WTC11 (cell line): ENCODE data around the gene MSI2. TPM values are rescaled to one million over a fixed set of nuclear protein-coding genes. Genes with fewer than 3 reads are reported as not detected.

Source experiments
- ATAC-seq: fragments of 200-7000 bp; cut with Tn5 transposase; 2 replicates; pipeline ENCODE4 v1.10.0; 2021; ENCODE audit warnings: mild to moderate bottlenecking, moderate library complexity
- CTCF ChIA-PET: fragments of 300-600 bp; sonication (Branson Sonifier 250); formaldehyde crosslinking; loops from one replicate; lab custom pipeline; 2021; ENCODE audit warnings: antibody characterized with exemption; lab: Charles Lee
- POLR2A ChIA-PET: fragments of 350-600 bp; sonication (Branson Sonifier 250); formaldehyde crosslinking; loops from one replicate; lab custom pipeline; 2021; ENCODE audit warnings: antibody characterized with exemption; lab: Charles Lee
- DNase-seq: peaks from one replicate; pipeline ENCODE4 v3.0.0; 2021; ENCODE audit warnings: low spot score
- H3K27ac Mint-ChIP-seq: 2 replicates; pipeline ENCODE4 v1.8.0; 2021; ENCODE audit warnings: mixed read lengths
- H3K27me3 Mint-ChIP-seq: 2 replicates; pipeline ENCODE4 v1.8.0; 2021; ENCODE audit warnings: low read depth, mild to moderate bottlenecking, moderate library complexity, mixed read lengths
- H3K36me3 Mint-ChIP-seq: 2 replicates; pipeline ENCODE4 v1.8.0; 2021; ENCODE audit warnings: mixed read lengths
- H3K4me1 Mint-ChIP-seq: 2 replicates; pipeline ENCODE4 v1.8.0; 2022; ENCODE audit warnings: mixed read lengths
- H3K4me3 Mint-ChIP-seq: 2 replicates; pipeline ENCODE4 v1.8.0; 2021; ENCODE audit warnings: mild to moderate bottlenecking, moderate library complexity, mixed read lengths
- H3K9me3 Mint-ChIP-seq: 2 replicates; pipeline ENCODE4 v1.8.0; 2021; ENCODE audit warnings: mixed read lengths
- ESRRA ChIP-seq: sonication (generic); formaldehyde crosslinking; IDR thresholded peaks from 2 replicates; pipeline ENCODE4 v1.8.1; 2022; ENCODE audit warnings: mild to moderate bottlenecking, missing genetic modification reagents, borderline replicate concordance
- FOXJ3 ChIP-seq: sonication (generic); formaldehyde crosslinking; IDR thresholded peaks from 2 replicates; pipeline ENCODE4 v1.9.0; 2021; ENCODE audit warnings: missing genetic modification reagents, mild to moderate bottlenecking, borderline replicate concordance
- GRHL2 ChIP-seq: fragments of 250-450 bp; sonication (Bioruptor Pico); IDR thresholded peaks from 2 replicates; pipeline ENCODE4 v1.8.0; 2022; ENCODE audit warnings: mild to moderate bottlenecking, moderate library complexity; ENCODE audit not compliant: insufficient replicate concordance, severe bottlenecking
- GTF2I ChIP-seq: fragments of 250-450 bp; sonication (Bioruptor Pico); conservative IDR thresholded peaks from 2 replicates; pipeline ENCODE4 v1.4.0; 2021; ENCODE audit warnings: mild to moderate bottlenecking
- RORB ChIP-seq: fragments of 250-450 bp; sonication (Bioruptor Pico); IDR thresholded peaks from 2 replicates; pipeline ENCODE4 v1.9.0; 2021; ENCODE audit warnings: mild to moderate bottlenecking
- TCF7 ChIP-seq: sonication (generic); formaldehyde crosslinking; IDR thresholded peaks from 2 replicates; pipeline ENCODE4 v1.8.0; 2022; ENCODE audit warnings: mild to moderate bottlenecking, low read depth, missing genetic modification reagents, moderate library complexity
- TEAD4 ChIP-seq: sonication (generic); formaldehyde crosslinking; IDR thresholded peaks from 2 replicates; pipeline ENCODE4 v1.8.0; 2022; ENCODE audit warnings: mild to moderate bottlenecking, missing genetic modification reagents
- ZNF121 ChIP-seq: sonication (generic); formaldehyde crosslinking; IDR thresholded peaks from 2 replicates; pipeline ENCODE4 v1.8.0; 2023; ENCODE audit warnings: missing genetic modification reagents
- ZNF232 ChIP-seq: sonication (generic); formaldehyde crosslinking; IDR thresholded peaks from 2 replicates; pipeline ENCODE4 v1.8.0; 2022; ENCODE audit warnings: mild to moderate bottlenecking, missing genetic modification reagents
- ZNF263 ChIP-seq: sonication (generic); formaldehyde crosslinking; IDR thresholded peaks from 2 replicates; pipeline ENCODE4 v1.8.1; 2022; ENCODE audit warnings: low read depth, mild to moderate bottlenecking, moderate library complexity, missing genetic modification reagents
- ZNF317 ChIP-seq: sonication (generic); formaldehyde crosslinking; IDR thresholded peaks from 2 replicates; pipeline ENCODE4 v1.8.1; 2023; ENCODE audit warnings: low read depth, mild to moderate bottlenecking, moderate library complexity, missing genetic modification reagents, borderline replicate concordance
- ZNF416 ChIP-seq: fragments of 250-450 bp; sonication (Bioruptor Pico); IDR thresholded peaks from 2 replicates; pipeline ENCODE4 v1.9.0; 2021; ENCODE audit warnings: mild to moderate bottlenecking, inconsistent platforms
- total RNA-seq: library from RNA; stranded (reverse); gene quantifications from 3 replicates; pipeline ENCODE4 v1.2.3, GENCODE V29; 2021
- TF ChIP-seq, protein P1 (sequence below): sonication (generic); formaldehyde crosslinking; IDR thresholded peaks from 2 replicates; pipeline ENCODE4 v1.8.1; 2023; ENCODE audit warnings: mild to moderate bottlenecking, moderate library complexity, missing genetic modification reagents
- TF ChIP-seq, protein P2 (sequence below): sonication (generic); formaldehyde crosslinking; IDR thresholded peaks from 2 replicates; pipeline ENCODE4 v1.8.1; 2022; ENCODE audit warnings: mild to moderate bottlenecking, moderate library complexity, missing genetic modification reagents
- TF ChIP-seq, protein P3 (sequence below): sonication (generic); formaldehyde crosslinking; IDR thresholded peaks from 2 replicates; pipeline ENCODE4 v1.8.0; 2023; ENCODE audit warnings: missing genetic modification reagents, mild to moderate bottlenecking, borderline replicate concordance
- TF ChIP-seq, protein P4 (sequence below): fragments of 250-450 bp; sonication (Bioruptor Pico); IDR thresholded peaks from 2 replicates; pipeline ENCODE4 v1.9.0; 2021; ENCODE audit warnings: moderate library complexity, mild to moderate bottlenecking, inconsistent platforms, borderline replicate concordance
- TF ChIP-seq, protein P5 (sequence below): sonication (generic); formaldehyde crosslinking; conservative IDR thresholded peaks from 2 replicates; pipeline ENCODE4 v1.8.1; 2022; ENCODE audit warnings: mild to moderate bottlenecking, missing genetic modification reagents
- TF ChIP-seq, protein P6 (sequence below): sonication (generic); formaldehyde crosslinking; IDR thresholded peaks from 2 replicates; pipeline ENCODE4 v1.8.1; 2023; ENCODE audit warnings: mild to moderate bottlenecking, missing genetic modification reagents, borderline replicate concordance

The MSI2 gene
- total RNA-seq, 1 experiment from 2014 or later, result 82.1 TPM

DNA sequence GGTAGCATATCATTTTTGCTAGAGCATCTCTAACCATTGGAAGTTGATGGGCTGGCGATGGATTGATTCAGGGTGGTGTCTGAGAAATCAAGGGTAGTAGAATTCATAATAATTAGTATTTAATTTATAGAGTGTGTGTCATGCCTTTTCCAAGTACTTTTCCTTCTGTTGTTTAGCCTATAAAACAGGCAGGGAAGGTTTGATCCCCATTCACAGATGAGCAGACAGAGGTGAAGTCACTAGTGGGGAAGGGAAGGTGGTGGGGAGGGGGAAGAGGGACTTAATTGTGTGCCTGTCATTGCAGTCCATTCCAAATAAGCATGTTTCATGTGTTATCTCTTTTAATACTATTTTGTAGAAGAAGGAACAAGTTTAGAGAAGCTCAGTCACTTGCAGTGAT is 131.3 kb downstream of the MSI2 start (continued):
- TF ChIP-seq, protein P1, sequence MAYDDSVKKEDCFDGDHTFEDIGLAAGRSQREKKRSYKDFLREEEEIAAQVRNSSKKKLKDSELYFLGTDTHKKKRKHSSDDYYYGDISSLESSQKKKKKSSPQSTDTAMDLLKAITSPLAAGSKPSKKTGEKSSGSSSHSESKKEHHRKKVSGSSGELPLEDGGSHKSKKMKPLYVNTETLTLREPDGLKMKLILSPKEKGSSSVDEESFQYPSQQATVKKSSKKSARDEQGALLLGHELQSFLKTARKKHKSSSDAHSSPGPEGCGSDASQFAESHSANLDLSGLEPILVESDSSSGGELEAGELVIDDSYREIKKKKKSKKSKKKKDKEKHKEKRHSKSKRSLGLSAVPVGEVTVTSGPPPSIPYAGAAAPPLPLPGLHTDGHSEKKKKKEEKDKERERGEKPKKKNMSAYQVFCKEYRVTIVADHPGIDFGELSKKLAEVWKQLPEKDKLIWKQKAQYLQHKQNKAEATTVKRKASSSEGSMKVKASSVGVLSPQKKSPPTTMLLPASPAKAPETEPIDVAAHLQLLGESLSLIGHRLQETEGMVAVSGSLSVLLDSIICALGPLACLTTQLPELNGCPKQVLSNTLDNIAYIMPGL (CRISPR knock-in tag), result no peak
- TF ChIP-seq ZNF317 (CRISPR knock-in tag) (no peak), GRHL2 (CRISPR knock-in tag) (no peak), TEAD4 (CRISPR knock-in tag) (no peak), ZNF263 (no peak)

DNA sequence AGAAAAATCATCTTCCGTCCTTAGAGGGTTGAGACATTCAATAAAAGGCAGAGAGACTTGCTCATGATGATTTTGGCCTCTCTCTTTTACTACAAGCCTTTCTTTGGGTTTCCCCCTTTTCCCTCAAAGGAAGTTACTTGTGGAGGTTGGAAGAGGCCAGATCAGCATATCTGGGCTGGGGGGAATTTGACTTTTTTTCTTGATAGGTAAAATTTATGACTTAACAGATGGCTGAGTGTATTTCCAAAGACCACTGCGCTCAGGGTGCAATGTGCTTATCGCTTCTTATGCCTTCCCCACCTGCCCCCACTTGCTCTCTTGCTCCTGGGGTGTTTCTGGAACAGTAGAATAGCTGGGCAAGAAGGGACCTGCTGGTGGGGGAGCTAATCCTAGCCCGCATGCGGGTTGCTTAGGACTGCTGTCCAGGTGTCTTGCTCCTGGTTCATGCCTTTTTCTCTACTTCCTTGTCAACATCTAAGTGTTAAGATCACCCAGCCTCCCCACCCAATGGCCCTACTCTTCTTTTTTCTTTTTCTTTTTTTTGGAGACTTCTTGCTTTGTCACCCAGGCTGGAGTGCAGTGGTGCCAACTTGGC is 131.9 kb downstream of the MSI2 start:
- H3K4me1 Mint-ChIP-seq, result peaks cover 41% of the 10 kb centered on the region
- peaks cover 31% of the 10 kb centered on the region for H3K9me3 Mint-ChIP-seq
- CTCF ChIA-PET, result no interaction called here
- peak overlapping the region; percentile 13; the same call in 1 of the 2 replicates for H3K27ac Mint-ChIP-seq
- H3K27me3 Mint-ChIP-seq, result no peaks in the 10 kb centered on the region
- POLR2A ChIA-PET, result no interaction called here
- no peak overlapping the region for H3K4me3 Mint-ChIP-seq
- DNase-seq (no peak), ATAC-seq (no peak)
- peaks cover 32% of the 10 kb centered on the region for H3K36me3 Mint-ChIP-seq
- TF ChIP-seq, protein P2, sequence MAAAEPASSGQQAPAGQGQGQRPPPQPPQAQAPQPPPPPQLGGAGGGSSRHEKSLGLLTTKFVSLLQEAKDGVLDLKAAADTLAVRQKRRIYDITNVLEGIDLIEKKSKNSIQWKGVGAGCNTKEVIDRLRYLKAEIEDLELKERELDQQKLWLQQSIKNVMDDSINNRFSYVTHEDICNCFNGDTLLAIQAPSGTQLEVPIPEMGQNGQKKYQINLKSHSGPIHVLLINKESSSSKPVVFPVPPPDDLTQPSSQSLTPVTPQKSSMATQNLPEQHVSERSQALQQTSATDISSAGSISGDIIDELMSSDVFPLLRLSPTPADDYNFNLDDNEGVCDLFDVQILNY (CRISPR knock-in tag), result no peak
- TF ChIP-seq, protein P3, sequence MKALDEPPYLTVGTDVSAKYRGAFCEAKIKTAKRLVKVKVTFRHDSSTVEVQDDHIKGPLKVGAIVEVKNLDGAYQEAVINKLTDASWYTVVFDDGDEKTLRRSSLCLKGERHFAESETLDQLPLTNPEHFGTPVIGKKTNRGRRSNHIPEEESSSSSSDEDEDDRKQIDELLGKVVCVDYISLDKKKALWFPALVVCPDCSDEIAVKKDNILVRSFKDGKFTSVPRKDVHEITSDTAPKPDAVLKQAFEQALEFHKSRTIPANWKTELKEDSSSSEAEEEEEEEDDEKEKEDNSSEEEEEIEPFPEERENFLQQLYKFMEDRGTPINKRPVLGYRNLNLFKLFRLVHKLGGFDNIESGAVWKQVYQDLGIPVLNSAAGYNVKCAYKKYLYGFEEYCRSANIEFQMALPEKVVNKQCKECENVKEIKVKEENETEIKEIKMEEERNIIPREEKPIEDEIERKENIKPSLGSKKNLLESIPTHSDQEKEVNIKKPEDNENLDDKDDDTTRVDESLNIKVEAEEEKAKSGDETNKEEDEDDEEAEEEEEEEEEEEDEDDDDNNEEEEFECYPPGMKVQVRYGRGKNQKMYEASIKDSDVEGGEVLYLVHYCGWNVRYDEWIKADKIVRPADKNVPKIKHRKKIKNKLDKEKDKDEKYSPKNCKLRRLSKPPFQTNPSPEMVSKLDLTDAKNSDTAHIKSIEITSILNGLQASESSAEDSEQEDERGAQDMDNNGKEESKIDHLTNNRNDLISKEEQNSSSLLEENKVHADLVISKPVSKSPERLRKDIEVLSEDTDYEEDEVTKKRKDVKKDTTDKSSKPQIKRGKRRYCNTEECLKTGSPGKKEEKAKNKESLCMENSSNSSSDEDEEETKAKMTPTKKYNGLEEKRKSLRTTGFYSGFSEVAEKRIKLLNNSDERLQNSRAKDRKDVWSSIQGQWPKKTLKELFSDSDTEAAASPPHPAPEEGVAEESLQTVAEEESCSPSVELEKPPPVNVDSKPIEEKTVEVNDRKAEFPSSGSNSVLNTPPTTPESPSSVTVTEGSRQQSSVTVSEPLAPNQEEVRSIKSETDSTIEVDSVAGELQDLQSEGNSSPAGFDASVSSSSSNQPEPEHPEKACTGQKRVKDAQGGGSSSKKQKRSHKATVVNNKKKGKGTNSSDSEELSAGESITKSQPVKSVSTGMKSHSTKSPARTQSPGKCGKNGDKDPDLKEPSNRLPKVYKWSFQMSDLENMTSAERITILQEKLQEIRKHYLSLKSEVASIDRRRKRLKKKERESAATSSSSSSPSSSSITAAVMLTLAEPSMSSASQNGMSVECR, result no peak
- TF ChIP-seq ZNF121 (CRISPR knock-in tag) (no peak), TCF7 (CRISPR knock-in tag) (no peak), FOXJ3 (CRISPR knock-in tag) (no peak), RORB (CRISPR knock-in tag) (no peak), ZNF416 (CRISPR knock-in tag) (no peak), GTF2I (CRISPR knock-in tag) (no peak), ZNF232 (CRISPR knock-in tag) (no peak), ESRRA (CRISPR knock-in tag) (no peak)
- TF ChIP-seq, protein P4, sequence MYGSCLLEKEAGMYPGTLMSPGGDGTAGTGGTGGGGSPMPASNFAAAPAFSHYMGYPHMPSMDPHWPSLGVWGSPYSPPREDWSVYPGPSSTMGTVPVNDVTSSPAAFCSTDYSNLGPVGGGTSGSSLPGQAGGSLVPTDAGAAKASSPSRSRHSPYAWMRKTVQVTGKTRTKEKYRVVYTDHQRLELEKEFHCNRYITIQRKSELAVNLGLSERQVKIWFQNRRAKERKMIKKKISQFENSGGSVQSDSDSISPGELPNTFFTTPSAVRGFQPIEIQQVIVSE, result no peak
- TF ChIP-seq, protein P5, sequence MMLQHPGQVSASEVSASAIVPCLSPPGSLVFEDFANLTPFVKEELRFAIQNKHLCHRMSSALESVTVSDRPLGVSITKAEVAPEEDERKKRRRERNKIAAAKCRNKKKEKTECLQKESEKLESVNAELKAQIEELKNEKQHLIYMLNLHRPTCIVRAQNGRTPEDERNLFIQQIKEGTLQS (CRISPR knock-in tag), result no peak
- TF ChIP-seq, protein P6, sequence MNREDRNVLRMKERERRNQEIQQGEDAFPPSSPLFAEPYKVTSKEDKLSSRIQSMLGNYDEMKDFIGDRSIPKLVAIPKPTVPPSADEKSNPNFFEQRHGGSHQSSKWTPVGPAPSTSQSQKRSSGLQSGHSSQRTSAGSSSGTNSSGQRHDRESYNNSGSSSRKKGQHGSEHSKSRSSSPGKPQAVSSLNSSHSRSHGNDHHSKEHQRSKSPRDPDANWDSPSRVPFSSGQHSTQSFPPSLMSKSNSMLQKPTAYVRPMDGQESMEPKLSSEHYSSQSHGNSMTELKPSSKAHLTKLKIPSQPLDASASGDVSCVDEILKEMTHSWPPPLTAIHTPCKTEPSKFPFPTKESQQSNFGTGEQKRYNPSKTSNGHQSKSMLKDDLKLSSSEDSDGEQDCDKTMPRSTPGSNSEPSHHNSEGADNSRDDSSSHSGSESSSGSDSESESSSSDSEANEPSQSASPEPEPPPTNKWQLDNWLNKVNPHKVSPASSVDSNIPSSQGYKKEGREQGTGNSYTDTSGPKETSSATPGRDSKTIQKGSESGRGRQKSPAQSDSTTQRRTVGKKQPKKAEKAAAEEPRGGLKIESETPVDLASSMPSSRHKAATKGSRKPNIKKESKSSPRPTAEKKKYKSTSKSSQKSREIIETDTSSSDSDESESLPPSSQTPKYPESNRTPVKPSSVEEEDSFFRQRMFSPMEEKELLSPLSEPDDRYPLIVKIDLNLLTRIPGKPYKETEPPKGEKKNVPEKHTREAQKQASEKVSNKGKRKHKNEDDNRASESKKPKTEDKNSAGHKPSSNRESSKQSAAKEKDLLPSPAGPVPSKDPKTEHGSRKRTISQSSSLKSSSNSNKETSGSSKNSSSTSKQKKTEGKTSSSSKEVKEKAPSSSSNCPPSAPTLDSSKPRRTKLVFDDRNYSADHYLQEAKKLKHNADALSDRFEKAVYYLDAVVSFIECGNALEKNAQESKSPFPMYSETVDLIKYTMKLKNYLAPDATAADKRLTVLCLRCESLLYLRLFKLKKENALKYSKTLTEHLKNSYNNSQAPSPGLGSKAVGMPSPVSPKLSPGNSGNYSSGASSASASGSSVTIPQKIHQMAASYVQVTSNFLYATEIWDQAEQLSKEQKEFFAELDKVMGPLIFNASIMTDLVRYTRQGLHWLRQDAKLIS (CRISPR knock-in tag), result no peak
